PC-3 (cell line): ENCODE data around the gene CKS2. TPM values are rescaled to one million over a fixed set of nuclear protein-coding genes. Genes with fewer than 3 reads are reported as not detected.

Experiments
- ATAC-seq: fragments of 200-7000 bp; cut with Tn5 transposase; 2 replicates; pipeline ENCODE4 v1.9.1; 2020; ENCODE audit warnings: mild to moderate bottlenecking, moderate library complexity
- BruUV-seq: library from RNA; stranded (reverse); fragments of 400-500 nt; replicated peaks from 2 replicates; lab custom pipeline; 2021; lab: Mats Ljungman, UMichigan
- CTCF ChIA-PET: fragments of 300-600 bp; sonication (Branson Sonifier 250); formaldehyde crosslinking; loops from one replicate; lab custom pipeline; 2022; ENCODE audit warnings: antibody characterized with exemption; lab: Charles Lee
- POLR2A ChIA-PET: fragments of 300-600 bp; sonication (Branson Sonifier 250); formaldehyde crosslinking; loops from one replicate; lab custom pipeline; 2022; ENCODE audit warnings: antibody characterized with exemption; ENCODE audit not compliant: unreplicated experiment; lab: Charles Lee
- DNase-seq: peaks from one replicate; pipeline ENCODE4 v3.0.0-alpha.2; 2015
- H2AFZ ChIP-seq: fragments of 300-600 bp; sonication (generic); 2 replicates; pipeline ENCODE4 v1.6.0; 2016; ENCODE audit warnings: antibody characterized with exemption, low read length
- H3F3A ChIP-seq: fragments of 300-600 bp; sonication (generic); one replicate; pipeline ENCODE4 v1.6.0; 2017; ENCODE audit warnings: antibody characterized with exemption, low read length, control low read depth, mild to moderate bottlenecking; ENCODE audit not compliant: unreplicated experiment
- H3K27ac ChIP-seq: fragments of 300-600 bp; sonication (generic); 2 replicates; pipeline ENCODE4 v1.5.1; 2016; ENCODE audit warnings: mild to moderate bottlenecking, low read length
- H3K27me3 ChIP-seq: fragments of 300-600 bp; sonication (generic); 2 replicates; pipeline ENCODE4 v1.6.1; 2016; ENCODE audit warnings: low read length, mixed read lengths
- H3K36me3 ChIP-seq: fragments of 300-600 bp; sonication (generic); 2 replicates; pipeline ENCODE4 v1.6.1; 2016; ENCODE audit warnings: low read depth, mixed run types, low read length, mixed read lengths
- H3K4me1 ChIP-seq: fragments of 300-600 bp; sonication (generic); 2 replicates; pipeline ENCODE4 v1.5.1; 2016; ENCODE audit warnings: low read length; ENCODE audit not compliant: insufficient read depth
- H3K4me2 ChIP-seq: fragments of 300-600 bp; sonication (generic); 2 replicates; pipeline ENCODE4 v1.6.0; 2016; ENCODE audit warnings: low read length
- H3K4me3 ChIP-seq: fragments of 300-600 bp; sonication (generic); 2 replicates; pipeline ENCODE4 v1.5.1; 2016; ENCODE audit warnings: mild to moderate bottlenecking, low read length, mixed read lengths
- H3K79me2 ChIP-seq: fragments of 300-600 bp; sonication (generic); 2 replicates; pipeline ENCODE4 v1.6.1; 2017; ENCODE audit warnings: low read length, mixed read lengths
- H3K9ac ChIP-seq: fragments of 300-600 bp; sonication (generic); 2 replicates; pipeline ENCODE4 v1.6.0; 2016; ENCODE audit warnings: mild to moderate bottlenecking, low read length
- H3K9me2 ChIP-seq: fragments of 300-600 bp; sonication (generic); replicated peaks from 2 replicates; pipeline ENCODE4 v1.6.1; 2016; ENCODE audit warnings: mixed run types, low read length, mixed read lengths
- H3K9me3 ChIP-seq: fragments of 300-600 bp; sonication (generic); 2 replicates; pipeline ENCODE4 v1.6.1; 2016; ENCODE audit warnings: low read length, mixed read lengths
- H4K20me1 ChIP-seq: fragments of 300-600 bp; sonication (generic); 2 replicates; pipeline ENCODE4 v1.6.1; 2016; ENCODE audit warnings: low read length, mixed read lengths
- EZH2 ChIP-seq: fragments of 300-600 bp; sonication (generic); IDR thresholded peaks from one replicate; pipeline ENCODE4 v1.6.1; 2017; ENCODE audit warnings: antibody characterized with exemption, mild to moderate bottlenecking, low read length; ENCODE audit not compliant: unreplicated experiment
- EZH2phosphoT487 ChIP-seq: fragments of 300-600 bp; sonication (generic); IDR thresholded peaks from 2 replicates; pipeline ENCODE4 v1.6.1; 2018; ENCODE audit warnings: mild to moderate bottlenecking, antibody characterized with exemption, low read length, borderline replicate concordance
- intact Hi-C: fragments of 100-400 bp; cut with micrococcal nuclease; formaldehyde crosslinking; loops from 2 replicates; pipeline ENCODE4 v1.9.0; 2023
- total RNA-seq: library from RNA; depleted of rRNA; stranded (reverse); fragments of >200 nt; gene quantifications from 2 replicates; pipeline ENCODE4 v1.2.3, GENCODE V29; 2014
- TF ChIP-seq, protein P1 (sequence below): fragments of 300-600 bp; sonication (generic); conservative IDR thresholded peaks from 2 replicates; pipeline ENCODE4 v1.5.1; 2017; ENCODE audit warnings: antibody characterized with exemption, low read depth, mild to moderate bottlenecking, low read length

CKS2 gene
- total RNA-seq, 1 experiment from 2014 or later, result 147 TPM

- H3K9ac ChIP-seq, result no peak overlapping the region
- DNase-seq (no peak), ATAC-seq (no peak)
- intact Hi-C loops, result no loop called here
- no peaks in the 10 kb centered on the region for H3K79me2 ChIP-seq
- H3K27ac ChIP-seq, result no peak overlapping the region
- BruUV-seq, result no TSS peak
- H3K27me3 ChIP-seq, result no peaks in the 10 kb centered on the region
- no peak overlapping the region for H2AFZ ChIP-seq
- POLR2A ChIA-PET, result no interaction called here
- no peaks in the 10 kb centered on the region for H3K9me2 ChIP-seq
- H3K36me3 ChIP-seq, result no peaks in the 10 kb centered on the region; the same call in none of the 2 replicates
- H4K20me1 ChIP-seq, result no peaks in the 10 kb centered on the region
- TF ChIP-seq, protein P1, sequence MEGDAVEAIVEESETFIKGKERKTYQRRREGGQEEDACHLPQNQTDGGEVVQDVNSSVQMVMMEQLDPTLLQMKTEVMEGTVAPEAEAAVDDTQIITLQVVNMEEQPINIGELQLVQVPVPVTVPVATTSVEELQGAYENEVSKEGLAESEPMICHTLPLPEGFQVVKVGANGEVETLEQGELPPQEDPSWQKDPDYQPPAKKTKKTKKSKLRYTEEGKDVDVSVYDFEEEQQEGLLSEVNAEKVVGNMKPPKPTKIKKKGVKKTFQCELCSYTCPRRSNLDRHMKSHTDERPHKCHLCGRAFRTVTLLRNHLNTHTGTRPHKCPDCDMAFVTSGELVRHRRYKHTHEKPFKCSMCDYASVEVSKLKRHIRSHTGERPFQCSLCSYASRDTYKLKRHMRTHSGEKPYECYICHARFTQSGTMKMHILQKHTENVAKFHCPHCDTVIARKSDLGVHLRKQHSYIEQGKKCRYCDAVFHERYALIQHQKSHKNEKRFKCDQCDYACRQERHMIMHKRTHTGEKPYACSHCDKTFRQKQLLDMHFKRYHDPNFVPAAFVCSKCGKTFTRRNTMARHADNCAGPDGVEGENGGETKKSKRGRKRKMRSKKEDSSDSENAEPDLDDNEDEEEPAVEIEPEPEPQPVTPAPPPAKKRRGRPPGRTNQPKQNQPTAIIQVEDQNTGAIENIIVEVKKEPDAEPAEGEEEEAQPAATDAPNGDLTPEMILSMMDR, result no peak
- no peak for TF ChIP-seq EZH2
- TF ChIP-seq EZH2phosphoT487, result no peak
- no peaks in the 10 kb centered on the region for H3F3A ChIP-seq
- H3K9me3 ChIP-seq, result no peaks in the 10 kb centered on the region
- H3K4me1 ChIP-seq, result no peaks in the 10 kb centered on the region
- H3K4me2 ChIP-seq, result no peak overlapping the region
- CTCF ChIA-PET, result no interaction called here
- H3K4me3 ChIP-seq, result no peak overlapping the region
Observed at GRCh38 chr9:89361031-89361430, 50.0 kb downstream of the CKS2 start.

GRCh38 chr9:89361816-89362646, 51.0 kb downstream of the CKS2 start:
- TF ChIP-seq, protein P1, result no peak
- no peak for TF ChIP-seq EZH2
- no TSS peak for BruUV-seq
- ChIA-PET POLR2A (no interaction called here), CTCF (no interaction called here)
- Histone ChIP-seq H3K9ac (no peak overlapping the region), H3K4me1 (no peaks in the 10 kb centered on the region), H2AFZ (no peak overlapping the region), H3K9me2 (no peaks in the 10 kb centered on the region), H3K4me2 (no peak overlapping the region), H3K9me3 (no peaks in the 10 kb centered on the region), H3K79me2 (no peaks in the 10 kb centered on the region), H3F3A (no peaks in the 10 kb centered on the region), H4K20me1 (no peaks in the 10 kb centered on the region), H3K27me3 (no peaks in the 10 kb centered on the region), H3K27ac (no peak overlapping the region), H3K4me3 (no peak overlapping the region), H3K36me3 (no peaks in the 10 kb centered on the region; the same call in none of the 2 replicates)
- intact Hi-C loops, result no loop called here
- DNase-seq, result no peak
- no peak for ATAC-seq

DNA sequence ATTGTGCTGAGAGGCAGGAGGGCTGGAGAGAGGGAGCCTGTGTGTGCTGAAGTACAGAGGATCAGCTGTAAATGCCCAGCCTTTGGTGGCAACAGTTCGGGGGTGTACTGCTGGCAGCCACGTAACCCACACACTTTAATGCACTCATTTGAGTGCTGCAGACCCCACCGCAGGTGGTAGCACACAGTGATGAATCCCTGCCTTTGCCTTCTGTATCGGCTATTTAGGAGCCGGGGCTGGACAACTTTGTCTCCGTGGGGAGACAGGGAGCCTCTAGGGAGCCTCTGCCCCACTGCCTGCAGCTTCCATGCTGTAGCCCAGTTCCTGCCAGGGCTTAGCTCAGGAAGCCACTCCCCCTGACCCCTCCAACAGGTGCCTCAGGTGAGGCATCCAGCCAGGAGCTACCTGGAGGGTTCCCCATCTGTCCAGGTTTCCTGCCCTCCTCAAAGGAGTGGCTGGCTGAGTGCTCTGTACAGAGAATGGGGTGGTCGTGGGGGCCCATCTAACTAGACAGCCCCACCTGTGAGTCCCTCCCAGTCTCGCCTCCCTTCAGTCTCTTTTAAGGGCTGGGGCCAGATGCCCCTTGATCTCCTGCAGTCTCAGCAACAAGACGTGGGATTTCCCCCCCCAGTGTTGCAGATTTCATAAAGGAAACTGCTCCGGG, 51.8 kb downstream of the CKS2 start:
- Histone ChIP-seq H3K36me3 (no peaks in the 10 kb centered on the region; the same call in none of the 2 replicates), H3K79me2 (no peaks in the 10 kb centered on the region), H3K9me2 (no peaks in the 10 kb centered on the region), H3K4me2 (no peak overlapping the region), H3K4me1 (no peaks in the 10 kb centered on the region), H3K27ac (no peak overlapping the region), H3F3A (no peaks in the 10 kb centered on the region), H2AFZ (no peak overlapping the region), H3K27me3 (no peaks in the 10 kb centered on the region), H3K4me3 (no peak overlapping the region), H3K9me3 (no peaks in the 10 kb centered on the region), H3K9ac (no peak overlapping the region), H4K20me1 (no peaks in the 10 kb centered on the region)
- CTCF ChIA-PET, result no interaction called here
- intact Hi-C loops, result no loop called here
- ATAC-seq (no peak), DNase-seq (no peak)
- POLR2A ChIA-PET, result no interaction called here
- no TSS peak for BruUV-seq
- TF ChIP-seq EZH2 (no peak), EZH2phosphoT487 (no peak)
- TF ChIP-seq, protein P1, result no peak
